Measurements from ENCODE around the gene GRIN1.
A peak's percentile ranks its signal among the peaks of the same experiment; 100 is the strongest.
"Not testable (repeated sequence)": the region's sequence is repeated elsewhere in the genome, so short reads cannot be mapped to it uniquely, and the experiment has no call there.

The GRIN1 gene

DNA sequence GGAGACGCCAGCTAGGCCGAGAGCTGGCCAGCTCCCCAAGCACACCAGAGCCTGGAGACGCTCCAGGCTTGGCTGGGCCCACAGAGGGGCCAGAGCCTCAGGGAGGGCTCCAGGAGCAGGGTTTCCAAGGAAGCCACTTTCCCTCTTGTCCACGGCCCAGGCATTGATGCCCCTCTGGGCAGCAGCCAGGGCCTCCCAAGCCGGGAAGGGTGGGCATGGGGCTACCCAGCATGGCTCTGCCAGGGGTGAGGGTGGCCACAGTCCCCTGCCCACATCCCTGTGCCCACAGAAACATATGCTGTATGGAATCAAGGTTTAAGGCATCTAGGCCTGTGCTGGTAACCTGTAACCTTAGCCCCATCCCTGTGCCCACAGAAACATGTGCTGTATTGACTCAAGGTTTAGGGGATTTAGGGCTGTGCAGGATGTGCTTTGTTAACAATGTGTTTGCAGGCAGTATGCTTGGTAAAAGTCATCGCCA is 22.9 kb upstream of the GRIN1 start:
- no peak for DNase-seq (ENCODE audit: low spot score)

DNA sequence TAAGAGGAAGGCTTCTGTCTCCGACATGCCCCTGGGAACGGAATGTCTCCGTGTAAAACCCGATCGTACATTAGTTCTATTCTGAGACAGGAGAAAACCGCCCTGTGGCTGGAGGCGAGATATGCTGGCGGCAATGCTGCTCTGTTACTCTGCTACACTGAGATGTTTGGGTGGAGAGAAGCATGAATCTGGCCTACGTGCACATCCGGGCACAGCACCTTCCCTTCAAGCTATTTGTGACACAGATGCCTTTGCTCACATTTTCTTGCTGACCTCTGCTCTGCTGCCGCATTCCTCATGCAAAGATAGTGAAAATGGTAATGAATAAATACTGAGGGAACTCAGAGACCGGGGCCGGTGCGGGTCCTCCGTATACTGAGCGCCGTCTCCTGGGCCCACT is 22.2 kb upstream of the GRIN1 start:
- no peak for DNase-seq (ENCODE audit: low spot score)
- no peak for TF ChIP-seq CTCF (IDR thresholded peaks at IDR 0.05; ENCODE audit: borderline replicate concordance, control extremely low read depth, extremely low read depth, insufficient read depth, missing control alignments)
- in situ Hi-C loops (cut with MboI; ENCODE audit: low sequenced_read_pairs, unreplicated experiment): loop anchor here (5.0 kb wide), 1 partner anchor 111 kb away; the partner anchor contains the start of genes CYSRT1 and RNF224

More for the DNA sequence above, 22.9 kb upstream of the GRIN1 start:
- TF ChIP-seq CTCF (IDR thresholded peaks at IDR 0.05; ENCODE audit: borderline replicate concordance, control extremely low read depth, extremely low read depth, insufficient read depth, missing control alignments): no peak
- in situ Hi-C loops (cut with MboI; ENCODE audit: low sequenced_read_pairs, unreplicated experiment): loop anchor here (5.0 kb wide), 1 partner anchor 111 kb away; the partner anchor contains the start of genes CYSRT1 and RNF224

- TF ChIP-seq CTCF (IDR thresholded peaks at IDR 0.05; ENCODE audit: borderline replicate concordance, control extremely low read depth, extremely low read depth, insufficient read depth, missing control alignments): no peak
- in situ Hi-C loops (cut with MboI; ENCODE audit: low sequenced_read_pairs, unreplicated experiment): loop anchor here (5.0 kb wide), 1 partner anchor 110 kb away; the partner anchor contains the start of genes CYSRT1 and RNF224
- DNase-seq (ENCODE audit: low spot score): peak; percentile 9
These were observed 21.7 kb upstream of the GRIN1 start for GRCh38 chr9:137117269-137117731.

GRCh38 chr9:137118092-137118603 is 20.8 kb upstream of the GRIN1 start:
- in situ Hi-C loops (cut with MboI; ENCODE audit: low sequenced_read_pairs, unreplicated experiment): loop anchor here (5.0 kb wide), 1 partner anchor 109 kb away; the partner anchor contains the start of genes CYSRT1 and RNF224
- DNase-seq (ENCODE audit: low spot score): not testable (repeated sequence)

DNA sequence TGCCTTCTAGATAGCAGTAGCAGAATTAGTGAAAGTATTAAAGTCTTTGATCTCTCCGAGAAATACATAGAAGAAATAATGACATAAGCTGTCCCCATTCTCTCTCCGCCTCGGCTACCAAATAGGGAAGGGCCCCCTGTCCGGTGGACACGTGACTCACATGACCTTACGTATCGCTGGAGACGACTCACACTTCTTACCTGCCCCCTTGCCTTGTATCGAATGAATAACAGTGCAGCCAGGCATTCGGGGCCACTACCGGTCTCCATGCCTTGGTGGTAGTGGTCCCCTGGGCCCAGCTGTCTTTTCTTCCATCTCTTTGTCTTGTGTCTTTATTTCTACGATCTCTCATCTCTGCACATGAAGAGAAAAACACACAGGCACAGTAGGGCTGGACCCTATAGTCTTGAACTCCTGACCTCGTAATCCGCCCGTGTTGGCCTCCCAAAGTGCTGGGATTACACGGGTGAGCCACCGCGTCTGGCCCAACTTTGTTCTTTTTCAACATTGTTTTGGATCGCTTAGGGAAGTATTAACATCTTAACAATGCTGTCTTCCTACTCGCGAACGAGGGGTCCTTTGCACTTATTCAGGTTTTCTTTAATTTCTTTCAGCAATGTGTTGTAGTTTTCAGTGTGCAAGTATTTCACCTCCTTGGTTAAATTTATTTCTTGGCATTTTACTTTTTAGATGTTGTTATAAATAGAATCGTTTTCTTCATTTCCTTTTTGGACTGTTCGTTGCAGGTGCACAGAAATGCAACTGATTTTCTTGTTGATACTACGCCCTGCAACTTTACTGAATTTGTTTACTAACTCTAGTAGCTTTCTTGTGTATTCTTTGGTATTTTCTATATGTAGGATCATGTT is 16.8 kb upstream of the GRIN1 start:
- in situ Hi-C loops (cut with MboI; ENCODE audit: low sequenced_read_pairs, unreplicated experiment); DNase-seq (ENCODE audit: low spot score): not testable (repeated sequence)

GRCh38 chr9:137122796-137123467 is 16.0 kb upstream of the GRIN1 start:
- in situ Hi-C loops (cut with MboI; ENCODE audit: low sequenced_read_pairs, unreplicated experiment); DNase-seq (ENCODE audit: low spot score): not testable (repeated sequence)

- no peak for DNase-seq (ENCODE audit: low spot score)
- in situ Hi-C loops (cut with MboI; ENCODE audit: low sequenced_read_pairs, unreplicated experiment): no loop called here
- no peak for TF ChIP-seq CTCF (IDR thresholded peaks at IDR 0.05; ENCODE audit: borderline replicate concordance, control extremely low read depth, extremely low read depth, insufficient read depth, missing control alignments)
These were observed 15.5 kb upstream of the GRIN1 start for GRCh38 chr9:137123468-137123837.

- DNase-seq (ENCODE audit: low spot score); in situ Hi-C loops (cut with MboI; ENCODE audit: low sequenced_read_pairs, unreplicated experiment): not testable (repeated sequence)
These were observed 14.9 kb upstream of the GRIN1 start for GRCh38 chr9:137123952-137124462.
